ENCODE results near the gene IFT74.

Gene IFT74

GRCh38 chr9:26974927-26975326, 18.7 kb downstream of the IFT74 start:
- no peak for DNase-seq (ENCODE audit: low read depth)

GRCh38 chr9:26975728-26976707, 19.8 kb downstream of the IFT74 start:
- DNase-seq (ENCODE audit: low read depth): no peak

GRCh38 chr9:26983340-26983739, 27.1 kb downstream of the IFT74 start:
- DNase-seq (ENCODE audit: low read depth): no peak

DNA sequence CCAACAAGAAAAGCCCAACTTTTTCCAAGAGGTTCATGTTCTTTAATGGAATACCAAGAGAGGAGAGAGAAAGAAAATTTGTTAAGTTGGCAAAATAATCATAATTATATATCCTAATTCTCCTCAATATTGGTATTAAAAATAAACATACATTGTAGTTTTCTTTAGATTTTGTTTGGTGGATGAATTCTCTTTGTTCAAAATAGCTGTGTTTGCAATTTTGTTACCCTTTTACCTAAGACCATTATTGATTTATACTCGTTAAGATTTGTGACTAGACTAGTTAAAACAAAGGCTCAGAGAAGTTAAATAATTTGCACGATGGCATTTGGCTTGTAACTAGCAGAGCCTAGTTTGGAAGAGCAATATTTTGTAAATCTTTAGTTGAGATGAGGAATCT, 39.6 kb downstream of the IFT74 start:
- DNase-seq (ENCODE audit: low read depth): no peak

DNA sequence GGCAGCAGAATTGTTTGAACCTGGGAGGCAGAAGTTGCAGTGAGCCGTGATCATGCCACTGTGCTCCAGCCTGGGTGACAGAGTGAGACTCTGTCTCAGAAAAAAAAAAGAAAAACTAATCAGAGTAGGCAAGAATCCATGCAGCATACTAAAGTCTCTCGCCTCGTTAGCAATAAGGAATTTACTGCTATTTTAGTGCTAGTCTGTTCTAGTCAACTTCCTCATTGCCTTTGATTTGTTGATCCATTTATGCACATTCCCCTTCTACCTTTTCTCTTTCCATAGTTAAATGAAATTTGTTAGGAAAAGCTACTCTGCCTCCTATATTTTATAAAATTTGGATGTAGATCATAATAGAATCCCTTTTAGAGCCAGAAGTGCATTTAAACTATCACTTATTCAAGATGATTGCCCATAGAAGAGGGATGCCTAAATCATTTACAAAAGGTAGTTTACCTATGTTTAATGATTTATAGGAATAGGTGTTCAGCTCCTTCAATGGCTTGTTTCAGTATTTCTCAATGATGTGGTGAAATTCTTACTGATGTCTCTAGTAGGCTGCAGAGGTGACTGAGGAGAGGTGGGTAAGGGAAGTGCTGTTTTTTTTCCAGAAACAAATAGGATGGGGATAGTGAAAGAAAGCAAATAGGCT, 47.3 kb downstream of the IFT74 start:
- no peak for DNase-seq (ENCODE audit: low read depth)

DNA sequence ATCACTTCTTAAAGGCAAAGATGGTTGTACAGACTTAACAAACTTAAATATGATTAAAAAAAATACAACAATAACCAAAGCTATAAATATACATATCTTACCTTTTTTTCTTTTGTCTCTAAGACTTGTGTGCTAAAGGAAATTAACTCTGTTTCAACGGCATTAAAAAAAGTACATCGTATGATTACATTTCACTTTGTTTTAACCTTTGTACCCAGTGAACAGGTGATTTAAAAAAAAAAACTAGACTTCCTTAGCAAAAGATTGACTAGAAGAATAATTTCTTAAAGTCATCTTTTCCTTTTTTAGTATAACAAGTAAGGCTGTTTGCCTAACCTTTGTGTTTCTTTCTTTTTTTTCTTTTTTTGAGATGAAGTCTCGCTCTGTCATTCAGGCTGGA, 49.3 kb downstream of the IFT74 start, which contains the start of gene LRRC19:
LRRC19 (minus strand) TSS at position 182 of the 400 bp plus-strand sequence. CDS start 5,978 bp downstream, outside the sequence.
- no peak for DNase-seq (ENCODE audit: low read depth)

- no peak for DNase-seq (ENCODE audit: low read depth)
Observed at GRCh38 chr9:27019589-27019988, 63.4 kb downstream of the IFT74 start.

DNA sequence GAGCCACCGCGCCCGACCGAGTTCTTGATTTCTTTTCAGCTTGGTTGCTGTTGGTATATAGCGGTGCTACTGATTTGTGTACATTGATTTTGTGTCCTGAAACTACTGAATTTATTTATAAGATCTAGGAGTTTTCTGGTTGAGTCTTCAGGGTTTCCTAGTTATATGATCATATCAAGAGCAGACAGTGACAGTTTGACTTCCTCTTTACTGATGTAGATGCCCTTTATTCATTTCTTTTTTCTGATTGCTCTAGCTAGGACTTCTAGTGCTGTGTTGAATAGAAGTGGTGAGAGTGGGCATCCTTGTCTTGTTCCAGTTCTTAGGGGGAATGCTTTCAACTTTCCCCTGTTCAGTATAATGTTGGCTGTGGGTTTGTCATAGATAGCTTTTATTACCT, 66.7 kb downstream of the IFT74 start:
- no peak for DNase-seq (ENCODE audit: low read depth)

DNA sequence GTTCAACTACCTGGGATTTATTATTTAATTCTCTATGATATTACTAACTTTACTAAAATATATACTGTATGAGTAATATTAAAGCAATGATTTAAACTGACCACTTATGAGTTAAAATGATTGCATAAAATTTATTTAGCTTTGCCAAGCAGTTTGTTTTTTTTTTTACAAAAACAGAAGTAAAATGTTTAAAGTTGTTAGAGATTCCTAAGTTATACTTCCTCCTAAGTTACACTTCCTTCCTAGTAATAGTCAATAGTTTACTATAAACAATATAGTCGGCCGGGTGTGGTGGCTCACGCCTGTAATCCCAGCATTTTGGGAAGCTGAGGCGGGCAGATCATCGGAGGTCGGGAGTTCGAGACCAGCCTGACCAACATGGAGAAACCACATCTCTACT, 73.0 kb downstream of the IFT74 start:
- no peak for DNase-seq (ENCODE audit: low read depth)

GRCh38 chr9:27033815-27034403, 77.7 kb downstream of the IFT74 start:
- DNase-seq (ENCODE audit: low read depth): peak; percentile 1

- no peak for DNase-seq (ENCODE audit: low read depth)
Observed at GRCh38 chr9:27037499-27037898, 81.3 kb downstream of the IFT74 start.

GRCh38 chr9:27041746-27042145, 85.5 kb downstream of the IFT74 start:
- DNase-seq (ENCODE audit: low read depth): no peak

DNA sequence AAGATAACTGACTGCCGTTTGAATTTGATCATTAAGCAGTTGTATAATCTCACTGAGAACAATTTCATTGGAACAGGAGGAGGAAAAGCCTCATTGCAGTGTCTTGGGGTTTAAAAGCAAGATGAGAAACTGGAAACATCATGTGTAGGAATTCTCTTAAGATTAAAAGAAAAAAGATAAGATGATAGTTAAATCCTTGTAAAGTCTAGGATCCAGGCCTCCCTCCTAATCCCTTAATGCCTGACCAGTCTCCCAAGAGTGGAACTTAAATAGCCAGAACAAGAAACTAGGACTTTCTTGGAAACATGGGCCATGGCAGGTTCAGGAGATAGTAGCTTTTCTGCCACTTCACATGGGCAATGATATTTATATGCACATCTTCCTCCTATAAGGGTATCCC, 86.3 kb downstream of the IFT74 start:
- DNase-seq (ENCODE audit: low read depth): no peak

DNA sequence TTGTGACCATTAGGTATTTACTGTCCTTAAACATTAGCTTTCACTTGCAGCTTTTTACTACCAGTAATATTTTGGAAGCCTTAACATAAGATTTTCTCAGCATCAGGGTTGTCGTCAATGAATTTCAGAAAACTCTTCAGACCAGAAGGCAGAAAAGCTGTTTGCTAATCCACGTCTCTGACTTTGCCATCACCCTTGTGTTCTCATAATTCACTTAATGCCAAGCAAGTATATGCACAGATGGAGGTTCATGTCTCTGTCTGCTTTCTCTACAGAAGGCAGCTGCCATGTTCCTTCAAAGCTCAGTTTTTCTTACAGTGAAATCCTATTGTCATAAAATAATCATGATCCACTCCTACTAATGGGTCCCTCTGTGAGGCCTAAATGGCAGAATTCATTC, 87.0 kb downstream of the IFT74 start:
- DNase-seq (ENCODE audit: low read depth): no peak

- DNase-seq (ENCODE audit: low read depth): no peak
Observed at GRCh38 chr9:27047136-27047535, 90.9 kb downstream of the IFT74 start.

GRCh38 chr9:27053369-27054022, 97.3 kb downstream of the IFT74 start:
- no peak for DNase-seq (ENCODE audit: low read depth)

DNA sequence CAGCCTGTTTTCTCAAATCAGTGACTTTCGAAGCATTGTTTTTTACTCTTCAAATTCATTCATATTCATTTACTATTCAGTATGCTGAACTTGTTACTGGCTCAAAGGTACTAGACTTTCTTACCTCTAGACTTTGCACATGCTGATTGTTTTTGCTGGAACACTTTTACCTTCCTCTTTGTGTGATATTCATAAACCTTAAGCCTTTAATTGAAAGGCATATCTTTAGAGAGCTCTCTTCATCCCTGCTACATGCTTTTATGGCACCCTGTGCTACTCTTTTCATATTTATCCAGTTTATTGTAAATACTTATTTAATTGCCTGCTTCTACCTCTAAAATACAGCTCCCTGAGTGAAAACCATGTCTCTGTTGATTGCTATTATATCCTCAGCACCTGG, 97.9 kb downstream of the IFT74 start:
- DNase-seq (ENCODE audit: low read depth): no peak

DNA sequence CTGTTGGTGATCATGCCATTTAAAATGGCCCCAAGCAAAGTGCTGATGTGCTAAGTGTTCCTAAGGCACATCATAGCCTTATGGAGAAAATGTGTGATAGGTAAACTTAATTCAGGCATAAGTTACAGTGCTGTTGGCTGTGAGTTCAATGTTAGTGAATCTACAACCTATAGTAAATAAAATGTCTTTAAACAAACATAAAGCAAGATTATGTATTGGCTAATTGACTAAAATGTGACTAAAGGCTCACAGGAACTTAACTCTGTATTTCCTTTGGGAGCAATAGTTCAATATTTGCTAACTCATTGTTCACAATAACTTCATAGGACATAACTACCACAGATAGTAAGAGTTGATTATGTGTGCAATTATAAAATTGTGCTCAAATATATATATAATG, 98.6 kb downstream of the IFT74 start:
- DNase-seq (ENCODE audit: low read depth): no peak

- DNase-seq (ENCODE audit: low read depth): no peak
Observed at GRCh38 chr9:27059412-27059811, 103.2 kb downstream of the IFT74 start.

GRCh38 chr9:27059907-27060306, 103.7 kb downstream of the IFT74 start:
- no peak for DNase-seq (ENCODE audit: low read depth)

GRCh38 chr9:27065288-27065687, 109.1 kb downstream of the IFT74 start:
- DNase-seq (ENCODE audit: low read depth): no peak
